Measurements from ENCODE around the gene HES7.
A peak's percentile ranks its signal among the peaks of the same experiment; 100 is the strongest.
"Not testable (repeated sequence)": the region's sequence is repeated elsewhere in the genome, so short reads cannot be mapped to it uniquely, and the experiment has no call there.

HES7 gene

GRCh38 chr17:8080208-8080798 is 43.6 kb downstream of the HES7 start:
- peak overlapping the region; percentile 57 for H3K4me3 ChIP-seq

GRCh38 chr17:8079291-8080207 is 44.4 kb downstream of the HES7 start:
- H3K4me3 ChIP-seq: peak overlapping the region; percentile 57
- peaks cover under 1% of the 10 kb centered on the region; the same call in 1 of the 2 replicates for H3K27me3 ChIP-seq (ENCODE audit: low read depth)
- in situ Hi-C loops (cut with MboI; ENCODE audit: low sequenced_read_pairs): no loop called here
- peaks cover 5% of the 10 kb centered on the region for H3K4me1 ChIP-seq
- H3K9me3 ChIP-seq: no peaks in the 10 kb centered on the region
- no peaks in the 10 kb centered on the region for H3K36me3 ChIP-seq (replicated peaks)
- DNase-seq (ENCODE audit: low spot score in 2 of 2): peak; percentile 69 to 85

More at GRCh38 chr17:8080208-8080798, 43.6 kb downstream of the HES7 start:
- H3K27me3 ChIP-seq (ENCODE audit: low read depth): no peaks in the 10 kb centered on the region
- H3K36me3 ChIP-seq (replicated peaks): no peaks in the 10 kb centered on the region
- peaks cover 5% of the 10 kb centered on the region for H3K4me1 ChIP-seq
- in situ Hi-C loops (cut with MboI; ENCODE audit: low sequenced_read_pairs): no loop called here
- DNase-seq (ENCODE audit: low spot score in 2 of 2): no peak
- H3K9me3 ChIP-seq: no peaks in the 10 kb centered on the region

GRCh38 chr17:8077939-8078338 is 46.0 kb downstream of the HES7 start:
- H3K9me3 ChIP-seq; DNase-seq (ENCODE audit: low spot score in 2 of 2); H3K4me3 ChIP-seq; in situ Hi-C loops (cut with MboI; ENCODE audit: low sequenced_read_pairs); H3K36me3 ChIP-seq (replicated peaks); H3K27me3 ChIP-seq (ENCODE audit: low read depth): not testable (repeated sequence)
- H3K4me1 ChIP-seq: peaks cover 12% of the 10 kb centered on the region

- no peaks in the 10 kb centered on the region for H3K36me3 ChIP-seq (replicated peaks)
- peaks cover 2% of the 10 kb centered on the region; the same call in 1 of the 2 replicates for H3K27me3 ChIP-seq (ENCODE audit: low read depth)
- DNase-seq (ENCODE audit: low spot score in 2 of 2): no peak
- H3K4me1 ChIP-seq: peaks cover 12% of the 10 kb centered on the region
- no peak overlapping the region for H3K4me3 ChIP-seq
- in situ Hi-C loops (cut with MboI; ENCODE audit: low sequenced_read_pairs): no loop called here
- no peaks in the 10 kb centered on the region for H3K9me3 ChIP-seq
Observed at GRCh38 chr17:8076502-8077266, 47.2 kb downstream of the HES7 start.

GRCh38 chr17:8075574-8076342 is 48.1 kb downstream of the HES7 start:
- Histone ChIP-seq H3K27me3 (ENCODE audit: low read depth) (peaks cover 2% of the 10 kb centered on the region; the same call in 1 of the 2 replicates), H3K4me1 (peaks cover 12% of the 10 kb centered on the region), H3K9me3 (no peaks in the 10 kb centered on the region), H3K36me3 (replicated peaks) (no peaks in the 10 kb centered on the region), H3K4me3 (no peak overlapping the region)
- in situ Hi-C loops (cut with MboI; ENCODE audit: low sequenced_read_pairs): no loop called here
- no peak for DNase-seq (ENCODE audit: low spot score in 2 of 2)

GRCh38 chr17:8075081-8075480 is 48.8 kb downstream of the HES7 start:
- no peaks in the 10 kb centered on the region for H3K36me3 ChIP-seq (replicated peaks)
- peaks cover 2% of the 10 kb centered on the region; the same call in 1 of the 2 replicates for H3K27me3 ChIP-seq (ENCODE audit: low read depth)
- in situ Hi-C loops (cut with MboI; ENCODE audit: low sequenced_read_pairs): no loop called here
- no peak for DNase-seq (ENCODE audit: low spot score in 2 of 2)
- peaks cover 7% of the 10 kb centered on the region for H3K4me1 ChIP-seq
- H3K9me3 ChIP-seq: no peaks in the 10 kb centered on the region
- H3K4me3 ChIP-seq: no peak overlapping the region

GRCh38 chr17:8074554-8074953 is 49.4 kb downstream of the HES7 start:
- H3K4me3 ChIP-seq: no peak overlapping the region
- no peak for DNase-seq (ENCODE audit: low spot score in 2 of 2)
- in situ Hi-C loops (cut with MboI; ENCODE audit: low sequenced_read_pairs): loop anchor here (25.0 kb wide), 1 partner anchor 663 kb away; the partner anchor contains the start of gene CCDC42
- no peaks in the 10 kb centered on the region for H3K9me3 ChIP-seq
- H3K27me3 ChIP-seq (ENCODE audit: low read depth): peaks cover 2% of the 10 kb centered on the region; the same call in 1 of the 2 replicates
- H3K4me1 ChIP-seq: peaks cover 7% of the 10 kb centered on the region
- H3K36me3 ChIP-seq (replicated peaks): no peaks in the 10 kb centered on the region

GRCh38 chr17:8073627-8074484 is 50.0 kb downstream of the HES7 start:
- H3K27me3 ChIP-seq (ENCODE audit: low read depth): peaks cover 2% of the 10 kb centered on the region; the same call in 1 of the 2 replicates
- peak overlapping the region; percentile 21 for H3K4me3 ChIP-seq
- peak; percentile 63 to 90 for DNase-seq (ENCODE audit: low spot score in 2 of 2)
- H3K9me3 ChIP-seq: no peaks in the 10 kb centered on the region
- no peaks in the 10 kb centered on the region for H3K36me3 ChIP-seq (replicated peaks)
- in situ Hi-C loops (cut with MboI; ENCODE audit: low sequenced_read_pairs): loop anchor here (25.0 kb wide), 1 partner anchor 663 kb away; the partner anchor contains the start of gene CCDC42
- peaks cover 7% of the 10 kb centered on the region for H3K4me1 ChIP-seq

- H3K9me3 ChIP-seq: no peaks in the 10 kb centered on the region
- peaks cover 7% of the 10 kb centered on the region for H3K4me1 ChIP-seq
- no peak overlapping the region for H3K4me3 ChIP-seq
- H3K36me3 ChIP-seq (replicated peaks): no peaks in the 10 kb centered on the region
- in situ Hi-C loops (cut with MboI; ENCODE audit: low sequenced_read_pairs): loop anchor here (25.0 kb wide), 1 partner anchor 664 kb away; the partner anchor contains the start of gene CCDC42
- peaks cover 2% of the 10 kb centered on the region; the same call in 1 of the 2 replicates for H3K27me3 ChIP-seq (ENCODE audit: low read depth)
- no peak for DNase-seq (ENCODE audit: low spot score in 2 of 2)
Observed at GRCh38 chr17:8072729-8073461, 51.0 kb downstream of the HES7 start.

GRCh38 chr17:8072341-8072728 is 51.6 kb downstream of the HES7 start:
- Histone ChIP-seq H3K27me3 (ENCODE audit: low read depth) (peaks cover 2% of the 10 kb centered on the region; the same call in 1 of the 2 replicates), H3K4me3 (no peak overlapping the region), H3K36me3 (replicated peaks) (no peaks in the 10 kb centered on the region), H3K4me1 (peaks cover 7% of the 10 kb centered on the region), H3K9me3 (no peaks in the 10 kb centered on the region)
- in situ Hi-C loops (cut with MboI; ENCODE audit: low sequenced_read_pairs): loop anchor here (25.0 kb wide), 1 partner anchor 665 kb away; the partner anchor contains the start of gene CCDC42
- no peak for DNase-seq (ENCODE audit: low spot score in 2 of 2)

GRCh38 chr17:8071496-8071895 is 52.4 kb downstream of the HES7 start:
- no peak for DNase-seq (ENCODE audit: low spot score in 2 of 2)
- no peaks in the 10 kb centered on the region for H3K9me3 ChIP-seq
- H3K36me3 ChIP-seq (replicated peaks): no peaks in the 10 kb centered on the region
- peaks cover 7% of the 10 kb centered on the region for H3K4me1 ChIP-seq
- no peak overlapping the region for H3K4me3 ChIP-seq
- peaks cover 2% of the 10 kb centered on the region; the same call in 1 of the 2 replicates for H3K27me3 ChIP-seq (ENCODE audit: low read depth)
- in situ Hi-C loops (cut with MboI; ENCODE audit: low sequenced_read_pairs): loop anchor here (25.0 kb wide), 1 partner anchor 666 kb away; the partner anchor contains the start of gene CCDC42
